K562 (cell line): Measurements from ENCODE around the gene RFC2. TPM values are rescaled to one million over a fixed set of nuclear protein-coding genes. Genes with fewer than 3 reads are reported as not detected.

Experiments used
- BACH1 ChIP-seq: fragments of 200-800 bp; sonication (Bioruptor generic); IDR thresholded peaks from 2 replicates; pipeline ENCODE4 v1.6.1; 2016; ENCODE audit warnings: missing genetic modification characterization, missing compliant biosample characterization
- CEBPZ ChIP-seq: fragments of 150-350 bp; IDR thresholded peaks from 2 replicates; pipeline ENCODE4 v1.6.1; 2014; ENCODE audit warnings: low read depth, mild to moderate bottlenecking, low read length, borderline replicate concordance
- CGGBP1 ChIP-seq: fragments of 250-450 bp; sonication (Bioruptor Pico); IDR thresholded peaks from 2 replicates; pipeline ENCODE4 v1.9.0; 2021; ENCODE audit warnings: mild to moderate bottlenecking
- FOXK1 ChIP-seq: sonication (generic); formaldehyde crosslinking; IDR thresholded peaks from 2 replicates; pipeline ENCODE4 v1.8.0; 2022; ENCODE audit warnings: missing genetic modification reagents, mild to moderate bottlenecking, borderline replicate concordance
- HNRNPL ChIP-seq: fragments of 200-400 bp; formaldehyde crosslinking; IDR thresholded peaks from 2 replicates; pipeline ENCODE4 v1.6.1; 2017; ENCODE audit warnings: low read depth, mild to moderate bottlenecking, low read length
- MAFF ChIP-seq: IDR thresholded peaks from 2 replicates; pipeline ENCODE4 v1.6.1; 2012; ENCODE audit warnings: low read length, improper control_type of control experiment
- NCOA6 ChIP-seq: fragments of 450-650 bp; IDR thresholded peaks from 2 replicates; pipeline ENCODE4 v1.6.1; 2017; ENCODE audit warnings: mild to moderate bottlenecking
- NCOR1 ChIP-seq: fragments of 450-650 bp; IDR thresholded peaks from 2 replicates; pipeline ENCODE4 v1.6.1; 2016; ENCODE audit warnings: mild to moderate bottlenecking, moderate library complexity
- NR0B1 ChIP-seq: fragments of 450-650 bp; IDR thresholded peaks from one replicate; pipeline ENCODE4 v1.6.1; 2018; ENCODE audit warnings: mild to moderate bottlenecking, moderate library complexity; ENCODE audit not compliant: partially characterized antibody
- RBM15 ChIP-seq: fragments of 200-400 bp; formaldehyde crosslinking; IDR thresholded peaks from 2 replicates; pipeline ENCODE4 v1.6.1; 2018; ENCODE audit warnings: mild to moderate bottlenecking, low read length, moderate library complexity; ENCODE audit not compliant: insufficient read depth
- RBM34 ChIP-seq: fragments of 200-400 bp; formaldehyde crosslinking; IDR thresholded peaks from 2 replicates; pipeline ENCODE4 v1.6.1; 2018; ENCODE audit warnings: low read length, borderline replicate concordance; ENCODE audit not compliant: insufficient read depth
- SIN3A ChIP-seq, 2 experiments: fragments of 150-350 bp in 1 of 2; IDR thresholded peaks; 2 replicates each; pipeline ENCODE4 v1.6.1; 2011 to 2016; ENCODE audit warnings: borderline replicate concordance in 2 of 2, low read depth in 2 of 2, low read length in 2 of 2, mild to moderate bottlenecking in 2 of 2, moderate library complexity in 2 of 2; ENCODE audit not compliant: control insufficient read depth in 1 of 2
- SIRT6 ChIP-seq: IDR thresholded peaks from one replicate; pipeline ENCODE4 v1.6.1; 2012; ENCODE audit warnings: low read depth, mild to moderate bottlenecking, control low read depth, inconsistent platforms, low read length, moderate library complexity
- TCF3 ChIP-seq: sonication (generic); formaldehyde crosslinking; IDR thresholded peaks from 2 replicates; pipeline ENCODE4 v1.4.0; 2020; ENCODE audit warnings: mild to moderate bottlenecking, missing genetic modification reagents
- ZBED1 ChIP-seq: IDR thresholded peaks from 2 replicates; pipeline ENCODE4 v1.6.1; 2014
- ZBTB49 ChIP-seq: sonication (generic); formaldehyde crosslinking; IDR thresholded peaks from 2 replicates; pipeline ENCODE4 v1.8.0; 2022; ENCODE audit warnings: missing genetic modification reagents, mild to moderate bottlenecking, borderline replicate concordance
- ZBTB7A ChIP-seq: IDR thresholded peaks from 2 replicates; pipeline ENCODE4 v1.6.1; 2011; ENCODE audit warnings: low read depth, mild to moderate bottlenecking, low read length, moderate library complexity, borderline replicate concordance; ENCODE audit not compliant: control insufficient read depth
- ZBTB9 ChIP-seq: fragments of 450-650 bp; formaldehyde crosslinking; IDR thresholded peaks from 2 replicates; pipeline ENCODE4 v1.4.0; 2020; ENCODE audit warnings: mild to moderate bottlenecking, moderate library complexity
- ZNF224 ChIP-seq: sonication (generic); formaldehyde crosslinking; IDR thresholded peaks from 2 replicates; pipeline ENCODE4 v1.8.0; 2022; ENCODE audit warnings: mild to moderate bottlenecking, missing genetic modification reagents
- ZSCAN32 ChIP-seq: fragments of 450-650 bp; formaldehyde crosslinking; IDR thresholded peaks from 2 replicates; pipeline ENCODE4 v1.4.0; 2020; ENCODE audit warnings: mild to moderate bottlenecking, moderate library complexity
- polyA plus RNA-seq, 8 experiments: library from polyadenylated mRNA; depleted of rRNA in 4 of 8; stranded (reverse) in 5 of 8; unstranded in 3 of 8; fragments of >200 nt; fragmentation: Nextera tagmentation in 2 of 8; fragmentation: Illumina TruSeq in 1 of 8; extraction: Ambion mirVana in 2 of 8; extraction: Trizol in 1 of 8; gene quantifications; 2 replicates each; pipeline versions ENCODE4 v1.2.1 to v1.2.3, GENCODE V29; 2011 to 2014; ENCODE audit warnings: inconsistent platforms in 1 of 8, missing spikeins in 1 of 8
- total RNA-seq, 7 experiments: library from RNA; depleted of rRNA in 6 of 7; stranded (reverse); fragments of >200 nt in 6 of 7; fragmentation: Illumina TruSeq in 2 of 7; extraction: Trizol in 2 of 7; gene quantifications; 2 replicates each; pipeline versions ENCODE4 v1.2.1 to v1.2.3, GENCODE V29; 2011 to 2021; ENCODE audit warnings: low replicate concordance in 1 of 7

The RFC2 gene
- total and polyA plus RNA-seq, 9 of the 15 experiments (the other 6 are each of a cell fraction or from before 2014, with no cell fraction given): 32.5 to 161 (median 102) TPM

GRCh38 chr7:74233655-74234285, 20.4 kb downstream of the RFC2 start (continued):
- TF ChIP-seq RBM34 (no peak), HNRNPL (no peak), ZBTB9 (CRISPR knock-in tag) (no peak), NR0B1 (no peak), FOXK1 (CRISPR knock-in tag) (no peak), ZSCAN32 (CRISPR knock-in tag) (no peak), TCF3 (CRISPR knock-in tag) (peak; percentile 83), MAFF (no peak), NCOR1 (peak; percentile 61), CEBPZ (no peak), ZBED1 (no peak), CGGBP1 (CRISPR knock-in tag) (no peak), BACH1 (tag) (no peak), ZBTB49 (CRISPR knock-in tag) (no peak), RBM15 (no peak), SIRT6 (no peak), NCOA6 (no peak), SIN3A (IDR thresholded peaks at IDR 0.05; ENCODE audit: borderline replicate concordance in 2 of 2, control insufficient read depth in 1 of 2, low read depth in 2 of 2, low read length in 2 of 2) (no peak), ZNF224 (no peak), ZBTB7A (no peak)
